PFSK-1 (cell line): Measurements from ENCODE around the gene ABHD6.

Experiments used
- FOXP2 ChIP-seq: optimal IDR thresholded peaks from 2 replicates; pipeline ENCODE3; 2011; ENCODE audit warnings: borderline replicate concordance, control low read depth, inconsistent platforms; ENCODE audit not compliant: insufficient read depth; ENCODE audit errors: extremely low read length, extremely low read depth
- POLR2AphosphoS5 ChIP-seq: IDR thresholded peaks from 2 replicates; pipeline ENCODE4 v1.6.1; 2012; ENCODE audit warnings: low read depth, mild to moderate bottlenecking, control low read depth, low read length, moderate library complexity
- REST ChIP-seq, 2 experiments: IDR thresholded peaks; 2 replicates each; pipeline versions ENCODE4 v1.6.1 to v1.8.0; 2011 to 2012; ENCODE audit warnings: low read depth in 2 of 2, low read length in 2 of 2, control low read depth in 1 of 2, inconsistent platforms in 1 of 2, mild to moderate bottlenecking in 1 of 2, moderate library complexity in 1 of 2; ENCODE audit not compliant: insufficient read depth in 1 of 2
- SIN3A ChIP-seq: IDR thresholded peaks from 2 replicates; pipeline ENCODE4 v1.6.1; 2012; ENCODE audit warnings: mild to moderate bottlenecking, low read length, moderate library complexity, borderline replicate concordance; ENCODE audit not compliant: insufficient read depth
- TAF1 ChIP-seq: IDR thresholded peaks from 2 replicates; pipeline ENCODE4 v1.6.1; 2012; ENCODE audit warnings: low read length, control low read depth, borderline replicate concordance; ENCODE audit not compliant: insufficient read depth

ABHD6 gene

GRCh38 chr3:58325525-58325992 is 88.0 kb downstream of the ABHD6 start:
- TF ChIP-seq TAF1 (no peak), POLR2AphosphoS5 (no peak), FOXP2 (no peak)

GRCh38 chr3:58326267-58326900 is 88.8 kb downstream of the ABHD6 start:
- TF ChIP-seq FOXP2 = no peak
- TF ChIP-seq POLR2AphosphoS5 = no peak
- no peak for TF ChIP-seq REST (IDR thresholded peaks at IDR 0.05; ENCODE audit: insufficient read depth in 1 of 2, low read depth in 2 of 2, low read length in 2 of 2)
- no peak for TF ChIP-seq TAF1
- TF ChIP-seq SIN3A = no peak

GRCh38 chr3:58329150-58329921 is 91.7 kb downstream of the ABHD6 start:
- TF ChIP-seq FOXP2 = no peak
- TF ChIP-seq SIN3A = no peak
- TF ChIP-seq REST (IDR thresholded peaks at IDR 0.05; ENCODE audit: insufficient read depth in 1 of 2, low read depth in 2 of 2, low read length in 2 of 2) = no peak
- no peak for TF ChIP-seq POLR2AphosphoS5
- no peak for TF ChIP-seq TAF1

GRCh38 chr3:58329922-58330413 is 92.4 kb downstream of the ABHD6 start:
- TF ChIP-seq FOXP2 (no peak), TAF1 (no peak), POLR2AphosphoS5 (no peak), SIN3A (no peak), REST (IDR thresholded peaks at IDR 0.05; ENCODE audit: insufficient read depth in 1 of 2, low read depth in 2 of 2, low read length in 2 of 2) (no peak)

GRCh38 chr3:58331593-58332152 is 94.1 kb downstream of the ABHD6 start:
- TF ChIP-seq TAF1 = no peak
- TF ChIP-seq FOXP2 = no peak
- no peak for TF ChIP-seq SIN3A
- TF ChIP-seq POLR2AphosphoS5 = no peak
- no peak for TF ChIP-seq REST (IDR thresholded peaks at IDR 0.05; ENCODE audit: insufficient read depth in 1 of 2, low read depth in 2 of 2, low read length in 2 of 2)
